OCI-LY1 (cell line): ENCODE measurements around the gene SH3RF3.

Experiments used
- CTCF ChIP-seq: fragments of 200-600 bp; sonication (generic), shearing (Covaris generic); IDR thresholded peaks from 2 replicates; pipeline ENCODE4 v1.5.1; 2017; ENCODE audit warnings: mild to moderate bottlenecking, antibody characterized with exemption, low read length, moderate library complexity, mixed read lengths
- EZH2 ChIP-seq: fragments of 200-600 bp; sonication (generic), shearing (Covaris generic); IDR thresholded peaks from 2 replicates; pipeline ENCODE4 v1.8.0; 2017; ENCODE audit warnings: borderline replicate concordance, mixed run types, mild to moderate bottlenecking, antibody characterized with exemption, low read length, moderate library complexity, mixed read lengths

GRCh38 chr2:109243526-109244303 is 114.7 kb downstream of the SH3RF3 start:
- no peak for TF ChIP-seq CTCF
- TF ChIP-seq EZH2 = no peak
